ENCODE data around the gene KCNAB2.

- no peak for TF ChIP-seq CTCF (IDR thresholded peaks at IDR 0.05; ENCODE audit: insufficient read depth, low read length)
- TF ChIP-seq POLR2AphosphoS5 (IDR thresholded peaks at IDR 0.05; ENCODE audit: low read depth): no peak
These were observed 104.6 kb downstream of the KCNAB2 start for GRCh38 chr1:6150006-6150938.

Data from HL-60 (cell line).